OCI-LY7 (cell line): ENCODE results near the gene GTF3C2. TPM values are rescaled to one million over a fixed set of nuclear protein-coding genes. Genes with fewer than 3 reads are reported as not detected.

ENCODE experiments used
- BruUV-seq: library from RNA; stranded (reverse); fragments of 400-500 nt; replicated peaks from 2 replicates; lab custom pipeline; 2021; lab: Mats Ljungman, UMichigan
- CTCF ChIA-PET: fragments of 300-600 bp; sonication (Branson Sonifier 250); formaldehyde crosslinking; loops from one replicate; lab custom pipeline; 2022; ENCODE audit warnings: antibody characterized with exemption; ENCODE audit not compliant: unreplicated experiment; lab: Charles Lee
- POLR2A ChIA-PET: fragments of 300-600 bp; sonication (Branson Sonifier 250); formaldehyde crosslinking; loops from one replicate; lab custom pipeline; 2022; ENCODE audit warnings: antibody characterized with exemption; lab: Charles Lee
- DNase-seq: peaks from one replicate; pipeline ENCODE4 v3.0.0-alpha.2; 2015; ENCODE audit warnings: low spot score
- H2AFZ ChIP-seq: fragments of 200-600 bp; sonication (generic), shearing (Covaris generic); 2 replicates; pipeline ENCODE4 v1.6.1; 2014; ENCODE audit warnings: mild to moderate bottlenecking, antibody characterized with exemption, low read length, moderate library complexity
- H3K27ac ChIP-seq: fragments of 200-600 bp; sonication (generic); 2 replicates; pipeline ENCODE4 v1.5.1; 2014; ENCODE audit warnings: mixed run types, low read depth, mild to moderate bottlenecking, moderate library complexity, low read length, inconsistent platforms; ENCODE audit not compliant: poor library complexity, severe bottlenecking
- H3K36me3 ChIP-seq: fragments of 200-600 bp; sonication (generic); 2 replicates; pipeline ENCODE4 v1.6.1; 2014; ENCODE audit warnings: mild to moderate bottlenecking, antibody characterized with exemption, low read length, moderate library complexity, mixed read lengths; ENCODE audit not compliant: insufficient read depth
- H3K4me1 ChIP-seq: fragments of 200-600 bp; sonication (generic); 2 replicates; pipeline ENCODE4 v1.5.1; 2014; ENCODE audit warnings: mild to moderate bottlenecking, low read length; ENCODE audit not compliant: insufficient read depth, poor library complexity, severe bottlenecking
- H3K4me2 ChIP-seq: fragments of 200-600 bp; sonication (generic); 2 replicates; pipeline ENCODE4 v1.6.1; 2014; ENCODE audit warnings: mild to moderate bottlenecking, low read length
- H3K4me3 ChIP-seq: fragments of 200-600 bp; sonication (generic); 2 replicates; pipeline ENCODE4 v1.5.1; 2014; ENCODE audit warnings: mild to moderate bottlenecking, low read depth, low read length; ENCODE audit not compliant: poor library complexity, severe bottlenecking
- H3K79me2 ChIP-seq: fragments of 200-600 bp; sonication (generic); 2 replicates; pipeline ENCODE4 v1.6.1; 2016; ENCODE audit warnings: low read depth, mild to moderate bottlenecking, low read length, moderate library complexity, mixed read lengths; ENCODE audit not compliant: insufficient read depth
- H3K9me2 ChIP-seq: fragments of 200-600 bp; sonication (generic); 2 replicates; pipeline ENCODE4 v1.6.1; 2016; ENCODE audit warnings: mild to moderate bottlenecking, low read length, mixed read lengths; ENCODE audit not compliant: insufficient read depth
- H3K9me3 ChIP-seq: fragments of 200-600 bp; sonication (generic); 2 replicates; pipeline ENCODE4 v1.6.1; 2014; ENCODE audit warnings: mild to moderate bottlenecking, mixed run types, low read length, mixed read lengths
- H4K20me1 ChIP-seq: fragments of 200-600 bp; sonication (generic); 2 replicates; pipeline ENCODE4 v1.6.1; 2014; ENCODE audit warnings: mild to moderate bottlenecking, antibody characterized with exemption, low read length, moderate library complexity, mixed read lengths; ENCODE audit not compliant: insufficient read depth
- CTCF ChIP-seq: fragments of 200-600 bp; sonication (generic); conservative IDR thresholded peaks from 2 replicates; pipeline ENCODE4 v1.5.1; 2014; ENCODE audit warnings: mild to moderate bottlenecking, antibody characterized with exemption, low read length, moderate library complexity, mixed read lengths
- EZH2phosphoT487 ChIP-seq: fragments of 200-600 bp; sonication (generic); IDR thresholded peaks from 2 replicates; pipeline ENCODE4 v1.6.1; 2018; ENCODE audit warnings: low read depth, borderline replicate concordance, mild to moderate bottlenecking, mixed run types, antibody characterized with exemption, low read length, moderate library complexity, mixed read lengths
- intact Hi-C: fragments of 100-400 bp; cut with micrococcal nuclease; formaldehyde crosslinking; loops from one replicate; pipeline ENCODE4 v1.10.0; 2022; ENCODE audit not compliant: unreplicated experiment
- total RNA-seq, 2 experiments: library from RNA; depleted of rRNA in 1 of 2; stranded (reverse); fragments of >200 nt in 1 of 2; shearing (Covaris generic) in 1 of 2; gene quantifications; 2 replicates each; pipeline ENCODE4 v1.2.3, GENCODE V29; 2014 to 2022

The GTF3C2 gene
- total RNA-seq, 2 experiments from 2014 or later, result 54.2 to 70.3 TPM

- peaks cover 27% of the 10 kb centered on the region for H3K4me1 ChIP-seq
- TF ChIP-seq EZH2phosphoT487, result no peak
- no peak for TF ChIP-seq CTCF
- H3K9me2 ChIP-seq, result no peaks in the 10 kb centered on the region
- intact Hi-C loops, result no loop called here
- DNase-seq, result no peak
- ChIA-PET POLR2A (no interaction called here), CTCF (no interaction called here)
- H4K20me1 ChIP-seq, result no peaks in the 10 kb centered on the region
- no peak overlapping the region for H2AFZ ChIP-seq
- H3K9me3 ChIP-seq, result no peaks in the 10 kb centered on the region
- no peak overlapping the region for H3K27ac ChIP-seq
- peak overlapping the region; percentile 99; the same call in 1 of the 2 replicates for H3K4me2 ChIP-seq
- H3K4me3 ChIP-seq, result no peak overlapping the region
- peaks cover 69% of the 10 kb centered on the region for H3K36me3 ChIP-seq
- BruUV-seq, result no TSS peak
- H3K79me2 ChIP-seq, result peaks cover 35% of the 10 kb centered on the region
Measured at GRCh38 chr2:27372937-27373336, 16.4 kb upstream of the GTF3C2 start.

- no TSS peak for BruUV-seq
Measured at GRCh38 chr2:27370816-27371620, 14.5 kb upstream of the GTF3C2 start.

More at GRCh38 chr2:27370816-27371620, 14.5 kb upstream of the GTF3C2 start:
- DNase-seq, result peak; percentile 74
- Histone ChIP-seq H2AFZ (peak overlapping the region; percentile 12; the same call in 1 of the 2 replicates), H4K20me1 (no peaks in the 10 kb centered on the region), H3K4me3 (peak overlapping the region; percentile 90), H3K9me3 (no peaks in the 10 kb centered on the region), H3K4me1 (peaks cover 27% of the 10 kb centered on the region), H3K27ac (peak overlapping the region; percentile 68), H3K9me2 (no peaks in the 10 kb centered on the region), H3K79me2 (peaks cover 35% of the 10 kb centered on the region), H3K36me3 (peaks cover 68% of the 10 kb centered on the region), H3K4me2 (peak overlapping the region; percentile 99)
- CTCF ChIA-PET, result interaction anchor here (0.6 kb wide), 1 partner anchor 25 kb away, joined by 3 read pairs; no protein-coding TSS in a partner anchor
- intact Hi-C loops, result loop anchor here (1.0 to 2.0 kb wide), 3 partner anchors 15 to 258 kb away; partner anchors contain the start of genes CCDC121, GPN1, GTF3C2 and MPV17
- POLR2A ChIA-PET, result interaction anchor here (0.6 to 2.2 kb wide), 5 partner anchors 9 to 215 kb away, joined by 3 to 18 read pairs (median 3); partner anchors contain the start of genes GTF3C2 and ZNF513
- no peak for TF ChIP-seq EZH2phosphoT487
- no peak for TF ChIP-seq CTCF
